ENCODE measurements around the gene ZDHHC14.

ZDHHC14 gene

GRCh38 chr6:157547112-157547511 lies 166.1 kb downstream of the ZDHHC14 start:
- no peaks in the 10 kb centered on the region for H3K36me3 ChIP-seq (ENCODE audit: insufficient read depth)
- no peak overlapping the region for H3K9ac ChIP-seq
- no peaks in the 10 kb centered on the region for H3K27me3 ChIP-seq (ENCODE audit: insufficient read depth, low read depth)
- H3K4me1 ChIP-seq (ENCODE audit: low read depth, poor library complexity, severe bottlenecking): no peaks in the 10 kb centered on the region
- no peak overlapping the region for H3K4me2 ChIP-seq
- no peak for TF ChIP-seq CTCF (conservative IDR thresholded peaks at IDR 0.05; ENCODE audit: low read depth, low read length)
- no peak overlapping the region for H3K27ac ChIP-seq
- H2AFZ ChIP-seq (ENCODE audit: low read depth): no peak overlapping the region
- H3K4me3 ChIP-seq (IDR thresholded peaks at IDR 0.05; ENCODE audit: insufficient read depth, low read depth, low read length): no peak overlapping the region
- H3K79me2 ChIP-seq (ENCODE audit: insufficient read depth, low read depth): no peaks in the 10 kb centered on the region
- no peaks in the 10 kb centered on the region for H4K20me1 ChIP-seq (ENCODE audit: insufficient read depth)

DNA sequence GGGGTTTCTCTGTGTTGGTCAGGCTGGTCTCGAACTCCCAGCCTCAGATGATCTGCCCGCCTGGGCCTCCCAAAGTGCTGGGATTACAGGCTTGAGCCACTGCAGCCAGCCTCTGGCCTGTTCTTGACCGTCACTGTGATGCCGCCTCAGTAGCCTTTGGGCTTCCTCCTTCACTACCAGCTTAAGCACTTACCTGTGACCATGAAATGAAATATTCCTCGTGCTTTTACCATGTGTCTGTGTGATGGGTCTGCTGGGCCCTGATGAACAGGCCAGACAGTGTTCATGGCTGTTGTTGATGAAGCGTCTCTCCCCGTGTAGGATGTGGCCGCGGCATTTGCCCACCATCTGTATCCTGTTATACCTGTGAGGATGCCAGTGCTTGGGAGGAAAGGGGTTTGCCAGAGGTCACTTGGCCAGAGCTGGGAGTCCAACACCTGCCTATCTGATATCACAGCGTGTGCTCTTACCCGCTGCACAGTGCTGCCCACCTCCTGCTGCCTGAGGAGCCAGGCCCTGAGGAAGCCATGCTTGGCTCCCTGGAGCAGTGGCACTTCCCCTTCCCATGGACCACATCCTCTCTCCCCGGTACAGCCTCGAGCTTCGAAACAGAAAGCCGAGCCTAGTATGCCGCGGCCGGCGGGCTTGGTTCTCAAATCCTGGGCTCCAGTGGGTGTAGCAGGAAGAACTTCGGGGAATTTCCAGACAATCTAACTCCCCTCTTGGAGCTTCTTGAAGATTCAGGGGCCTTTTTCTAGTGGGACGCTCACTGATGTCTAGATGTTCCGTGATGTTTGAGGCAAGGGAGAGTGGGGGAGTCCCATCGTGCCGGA lies 167.9 kb downstream of the ZDHHC14 start:
- no peak overlapping the region for H3K4me2 ChIP-seq
- H4K20me1 ChIP-seq (ENCODE audit: insufficient read depth): no peaks in the 10 kb centered on the region
- H3K4me1 ChIP-seq (ENCODE audit: low read depth, poor library complexity, severe bottlenecking): no peaks in the 10 kb centered on the region
- H2AFZ ChIP-seq (ENCODE audit: low read depth): no peak overlapping the region
- H3K36me3 ChIP-seq (ENCODE audit: insufficient read depth): no peaks in the 10 kb centered on the region
- TF ChIP-seq CTCF (conservative IDR thresholded peaks at IDR 0.05; ENCODE audit: low read depth, low read length): no peak
- H3K27me3 ChIP-seq (ENCODE audit: insufficient read depth, low read depth): no peaks in the 10 kb centered on the region
- H3K79me2 ChIP-seq (ENCODE audit: insufficient read depth, low read depth): no peaks in the 10 kb centered on the region
- no peak overlapping the region for H3K9ac ChIP-seq
- no peak overlapping the region for H3K27ac ChIP-seq
- no peak overlapping the region for H3K4me3 ChIP-seq (IDR thresholded peaks at IDR 0.05; ENCODE audit: insufficient read depth, low read depth, low read length)

DNA sequence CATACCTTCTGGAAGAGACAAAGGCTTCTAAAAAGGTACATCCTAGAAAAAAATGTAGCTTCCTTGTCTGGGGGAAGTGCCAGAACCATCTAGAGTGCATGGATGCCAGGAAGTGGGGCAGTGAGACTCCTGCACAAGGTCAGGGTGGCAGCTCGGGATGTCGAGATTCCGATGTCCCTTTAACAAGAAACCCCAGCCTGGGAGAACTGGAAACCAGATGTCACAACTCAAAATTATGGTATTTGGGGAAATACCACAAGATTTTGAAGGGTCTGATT lies 168.4 kb downstream of the ZDHHC14 start:
- TF ChIP-seq CTCF (conservative IDR thresholded peaks at IDR 0.05; ENCODE audit: low read depth, low read length): no peak
- Histone ChIP-seq H3K4me2 (no peak overlapping the region), H2AFZ (ENCODE audit: low read depth) (no peak overlapping the region), H3K9ac (no peak overlapping the region), H3K4me3 (IDR thresholded peaks at IDR 0.05; ENCODE audit: insufficient read depth, low read depth, low read length) (no peak overlapping the region), H4K20me1 (ENCODE audit: insufficient read depth) (no peaks in the 10 kb centered on the region), H3K27ac (no peak overlapping the region), H3K79me2 (ENCODE audit: insufficient read depth, low read depth) (no peaks in the 10 kb centered on the region), H3K4me1 (ENCODE audit: low read depth, poor library complexity, severe bottlenecking) (no peaks in the 10 kb centered on the region), H3K27me3 (ENCODE audit: insufficient read depth, low read depth) (no peaks in the 10 kb centered on the region), H3K36me3 (ENCODE audit: insufficient read depth) (no peaks in the 10 kb centered on the region)

DNA sequence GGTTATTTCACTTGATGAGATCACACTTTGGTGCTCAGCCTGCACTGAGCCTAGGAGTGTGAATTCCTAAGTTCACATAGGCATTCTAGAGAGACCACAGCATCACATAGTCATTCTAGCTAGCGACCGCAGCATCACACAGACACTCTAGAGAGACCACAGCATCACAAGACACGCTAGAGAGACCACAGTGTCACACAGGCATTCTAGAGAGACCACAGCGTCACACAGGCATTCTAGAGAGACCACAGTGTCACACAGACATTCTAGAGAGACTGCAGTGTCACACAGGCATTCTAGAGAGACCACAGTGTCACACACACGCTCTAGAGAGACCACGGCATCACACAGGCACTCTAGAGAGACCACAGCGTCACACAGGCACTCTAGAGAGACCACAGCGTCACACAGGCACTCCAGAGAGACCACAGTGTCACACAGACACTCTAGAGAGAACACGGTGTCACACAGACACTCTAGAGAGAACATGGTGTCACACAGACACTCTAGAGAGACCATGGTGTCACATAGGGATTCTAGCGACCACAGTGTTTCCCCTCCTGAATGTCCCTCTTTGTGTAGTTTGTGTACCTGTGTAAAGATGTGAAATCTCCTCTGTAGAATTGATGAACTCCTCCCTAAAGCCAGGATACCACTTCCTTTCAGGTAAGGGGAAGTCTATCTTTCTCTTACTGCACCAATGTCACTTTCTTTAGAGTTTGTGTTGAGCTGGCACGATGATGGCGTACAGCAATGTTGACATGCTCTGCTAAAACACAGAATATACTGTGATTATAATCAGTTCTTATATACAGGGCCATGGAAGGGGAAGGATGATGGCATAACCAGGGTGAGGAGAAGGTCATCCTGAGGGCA lies 169.4 kb downstream of the ZDHHC14 start:
- Histone ChIP-seq H3K36me3 (ENCODE audit: insufficient read depth) (no peaks in the 10 kb centered on the region), H3K9ac (no peak overlapping the region), H3K27ac (no peak overlapping the region), H3K4me2 (no peak overlapping the region), H3K4me1 (ENCODE audit: low read depth, poor library complexity, severe bottlenecking) (no peaks in the 10 kb centered on the region), H3K4me3 (IDR thresholded peaks at IDR 0.05; ENCODE audit: insufficient read depth, low read depth, low read length) (no peak overlapping the region), H2AFZ (ENCODE audit: low read depth) (no peak overlapping the region), H3K27me3 (ENCODE audit: insufficient read depth, low read depth) (no peaks in the 10 kb centered on the region), H4K20me1 (ENCODE audit: insufficient read depth) (no peaks in the 10 kb centered on the region), H3K79me2 (ENCODE audit: insufficient read depth, low read depth) (no peaks in the 10 kb centered on the region)
- no peak for TF ChIP-seq CTCF (conservative IDR thresholded peaks at IDR 0.05; ENCODE audit: low read depth, low read length)
